GM12892 (cell line): ENCODE results near the gene PRKAR2A.

Source experiments
- POLR2A ChIP-seq: IDR thresholded peaks from 2 replicates; pipeline ENCODE4 v1.6.1; 2011; ENCODE audit warnings: low read depth, low read length, control low read depth
- POLR2AphosphoS5 ChIP-seq: IDR thresholded peaks from 2 replicates; pipeline ENCODE4 v1.6.1; 2011; ENCODE audit warnings: low read depth, low read length, control low read depth
- TAF1 ChIP-seq: IDR thresholded peaks from 2 replicates; pipeline ENCODE4 v1.6.1; 2011; ENCODE audit warnings: low read depth, mild to moderate bottlenecking, control low read depth, low read length, borderline replicate concordance

DNA sequence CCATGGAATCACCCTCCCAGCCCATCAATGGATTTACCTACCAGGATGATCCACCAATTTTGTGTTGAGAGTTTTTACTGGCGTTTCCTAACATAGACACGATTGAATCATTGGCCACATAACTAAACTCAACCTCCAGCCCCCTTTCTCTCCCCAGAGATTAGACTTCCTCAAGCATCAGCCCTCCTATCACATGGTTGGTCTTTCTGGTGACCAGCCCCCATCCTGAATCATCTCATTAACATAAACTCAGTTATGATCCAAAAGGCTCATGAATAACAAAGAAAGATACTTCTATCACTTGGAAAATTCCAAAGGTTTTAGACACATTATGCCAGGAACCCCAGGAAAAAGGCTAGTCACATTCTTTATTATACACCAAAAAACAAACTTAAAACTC lies 21.2 kb downstream of the PRKAR2A start:
- TF ChIP-seq POLR2A: no peak
- no peak for TF ChIP-seq TAF1
- TF ChIP-seq POLR2AphosphoS5: no peak
